HL-60 (cell line): ENCODE data around the gene DNAJC8.

Experiments used
- CTCF ChIP-seq: IDR thresholded peaks from one replicate; pipeline ENCODE4 v1.5.1; 2011; ENCODE audit warnings: low read length, control low read depth, inconsistent platforms; ENCODE audit not compliant: insufficient read depth
- GABPA ChIP-seq: IDR thresholded peaks from 2 replicates; pipeline ENCODE4 v1.6.1; 2012; ENCODE audit warnings: low read depth
- POLR2AphosphoS5 ChIP-seq: IDR thresholded peaks from 2 replicates; pipeline ENCODE4 v1.6.1; 2012; ENCODE audit warnings: low read depth
- TF ChIP-seq, protein P1 (sequence below): IDR thresholded peaks from 2 replicates; pipeline ENCODE4 v1.6.1; 2012; ENCODE audit warnings: low read depth; ENCODE audit not compliant: insufficient replicate concordance

DNA sequence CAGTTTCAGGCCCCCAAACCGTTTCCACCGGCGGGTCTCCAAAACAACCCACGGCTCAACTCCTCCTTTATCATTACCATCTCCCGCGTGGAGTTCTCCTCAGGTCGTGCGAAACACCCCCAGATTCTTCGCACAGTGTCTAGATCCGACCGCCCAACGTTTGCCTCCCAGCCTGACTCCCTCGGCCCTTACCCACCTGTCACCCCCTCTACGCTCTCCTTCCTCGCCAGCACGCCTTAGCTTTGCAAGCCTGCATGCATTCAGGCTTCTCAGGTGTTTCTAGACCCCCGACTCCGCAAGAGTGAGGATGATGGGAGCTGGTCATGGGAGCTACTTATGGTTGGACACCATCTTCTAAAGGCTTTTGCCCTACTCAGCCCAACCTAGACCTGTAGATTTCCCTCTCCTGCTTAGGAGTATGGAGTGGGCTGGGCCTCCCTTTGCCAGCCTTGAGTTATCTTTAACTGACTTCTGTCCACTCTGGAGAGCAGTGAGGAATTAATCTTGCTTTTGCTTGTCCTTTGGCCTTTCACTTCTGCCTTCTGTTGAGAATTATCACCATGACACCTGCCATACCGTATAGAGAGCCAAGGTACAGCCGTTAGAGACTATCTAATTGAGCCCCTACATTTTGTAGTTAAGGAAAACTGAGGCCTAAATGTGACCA lies 4.0 kb upstream of the DNAJC8 start:
- TF ChIP-seq POLR2AphosphoS5 (no peak), CTCF (no peak), GABPA (no peak)
- TF ChIP-seq, protein P1, sequence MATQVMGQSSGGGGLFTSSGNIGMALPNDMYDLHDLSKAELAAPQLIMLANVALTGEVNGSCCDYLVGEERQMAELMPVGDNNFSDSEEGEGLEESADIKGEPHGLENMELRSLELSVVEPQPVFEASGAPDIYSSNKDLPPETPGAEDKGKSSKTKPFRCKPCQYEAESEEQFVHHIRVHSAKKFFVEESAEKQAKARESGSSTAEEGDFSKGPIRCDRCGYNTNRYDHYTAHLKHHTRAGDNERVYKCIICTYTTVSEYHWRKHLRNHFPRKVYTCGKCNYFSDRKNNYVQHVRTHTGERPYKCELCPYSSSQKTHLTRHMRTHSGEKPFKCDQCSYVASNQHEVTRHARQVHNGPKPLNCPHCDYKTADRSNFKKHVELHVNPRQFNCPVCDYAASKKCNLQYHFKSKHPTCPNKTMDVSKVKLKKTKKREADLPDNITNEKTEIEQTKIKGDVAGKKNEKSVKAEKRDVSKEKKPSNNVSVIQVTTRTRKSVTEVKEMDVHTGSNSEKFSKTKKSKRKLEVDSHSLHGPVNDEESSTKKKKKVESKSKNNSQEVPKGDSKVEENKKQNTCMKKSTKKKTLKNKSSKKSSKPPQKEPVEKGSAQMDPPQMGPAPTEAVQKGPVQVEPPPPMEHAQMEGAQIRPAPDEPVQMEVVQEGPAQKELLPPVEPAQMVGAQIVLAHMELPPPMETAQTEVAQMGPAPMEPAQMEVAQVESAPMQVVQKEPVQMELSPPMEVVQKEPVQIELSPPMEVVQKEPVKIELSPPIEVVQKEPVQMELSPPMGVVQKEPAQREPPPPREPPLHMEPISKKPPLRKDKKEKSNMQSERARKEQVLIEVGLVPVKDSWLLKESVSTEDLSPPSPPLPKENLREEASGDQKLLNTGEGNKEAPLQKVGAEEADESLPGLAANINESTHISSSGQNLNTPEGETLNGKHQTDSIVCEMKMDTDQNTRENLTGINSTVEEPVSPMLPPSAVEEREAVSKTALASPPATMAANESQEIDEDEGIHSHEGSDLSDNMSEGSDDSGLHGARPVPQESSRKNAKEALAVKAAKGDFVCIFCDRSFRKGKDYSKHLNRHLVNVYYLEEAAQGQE = no peak
